Liver (tissue), 3 donors: ENCODE results near the gene DDB1.

ENCODE experiments used
- FOXA1 ChIP-seq: IDR thresholded peaks from 2 replicates; pipeline ENCODE4 v1.6.1; 2016; ENCODE audit warnings: antibody characterized with exemption
- SP1 ChIP-seq: IDR thresholded peaks from 2 replicates; pipeline ENCODE4 v1.6.1; 2018; ENCODE audit warnings: antibody characterized with exemption, mild to moderate bottlenecking
- TF ChIP-seq, protein P1 (sequence below): fragments of 150-350 bp; IDR thresholded peaks from 2 replicates; pipeline ENCODE4 v1.5.1; 2017; ENCODE audit warnings: improper control_type of control experiment, low read depth, low read length; ENCODE audit not compliant: missing input control
- TF ChIP-seq, protein P2 (sequence below): IDR thresholded peaks from 2 replicates; pipeline ENCODE4 v1.6.1; 2016; ENCODE audit warnings: antibody characterized with exemption
- TF ChIP-seq, protein P3 (sequence below): IDR thresholded peaks from 2 replicates; pipeline ENCODE4 v1.6.1; 2016; ENCODE audit warnings: antibody characterized with exemption
- donor health status: healthy.
- donor health status: healthy.

DNA sequence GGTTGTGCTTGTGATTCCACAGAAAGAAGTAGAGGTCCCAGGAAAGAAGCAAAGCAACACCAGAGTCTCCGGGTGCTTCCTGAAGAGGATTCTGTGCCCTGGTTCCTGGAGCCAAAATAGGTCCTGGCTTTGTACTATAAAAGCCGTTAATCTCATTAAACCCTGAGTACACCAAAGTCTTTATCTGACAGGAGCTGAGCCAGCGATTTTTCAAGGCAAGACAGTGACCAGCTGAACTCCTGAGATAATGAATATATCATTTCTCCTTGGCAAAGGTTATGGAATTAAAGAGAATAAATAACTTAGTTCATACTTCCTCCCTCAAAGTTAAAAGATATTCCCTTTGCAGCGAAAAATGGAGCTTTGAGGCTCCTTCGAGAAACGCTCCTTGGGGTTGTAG is 34.5 kb upstream of the DDB1 start:
- TF ChIP-seq, protein P1, sequence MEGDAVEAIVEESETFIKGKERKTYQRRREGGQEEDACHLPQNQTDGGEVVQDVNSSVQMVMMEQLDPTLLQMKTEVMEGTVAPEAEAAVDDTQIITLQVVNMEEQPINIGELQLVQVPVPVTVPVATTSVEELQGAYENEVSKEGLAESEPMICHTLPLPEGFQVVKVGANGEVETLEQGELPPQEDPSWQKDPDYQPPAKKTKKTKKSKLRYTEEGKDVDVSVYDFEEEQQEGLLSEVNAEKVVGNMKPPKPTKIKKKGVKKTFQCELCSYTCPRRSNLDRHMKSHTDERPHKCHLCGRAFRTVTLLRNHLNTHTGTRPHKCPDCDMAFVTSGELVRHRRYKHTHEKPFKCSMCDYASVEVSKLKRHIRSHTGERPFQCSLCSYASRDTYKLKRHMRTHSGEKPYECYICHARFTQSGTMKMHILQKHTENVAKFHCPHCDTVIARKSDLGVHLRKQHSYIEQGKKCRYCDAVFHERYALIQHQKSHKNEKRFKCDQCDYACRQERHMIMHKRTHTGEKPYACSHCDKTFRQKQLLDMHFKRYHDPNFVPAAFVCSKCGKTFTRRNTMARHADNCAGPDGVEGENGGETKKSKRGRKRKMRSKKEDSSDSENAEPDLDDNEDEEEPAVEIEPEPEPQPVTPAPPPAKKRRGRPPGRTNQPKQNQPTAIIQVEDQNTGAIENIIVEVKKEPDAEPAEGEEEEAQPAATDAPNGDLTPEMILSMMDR: no peak
- TF ChIP-seq, protein P2, sequence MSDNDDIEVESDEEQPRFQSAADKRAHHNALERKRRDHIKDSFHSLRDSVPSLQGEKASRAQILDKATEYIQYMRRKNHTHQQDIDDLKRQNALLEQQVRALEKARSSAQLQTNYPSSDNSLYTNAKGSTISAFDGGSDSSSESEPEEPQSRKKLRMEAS: no peak
- TF ChIP-seq FOXA1 (no peak), SP1 (no peak)
- TF ChIP-seq, protein P3, sequence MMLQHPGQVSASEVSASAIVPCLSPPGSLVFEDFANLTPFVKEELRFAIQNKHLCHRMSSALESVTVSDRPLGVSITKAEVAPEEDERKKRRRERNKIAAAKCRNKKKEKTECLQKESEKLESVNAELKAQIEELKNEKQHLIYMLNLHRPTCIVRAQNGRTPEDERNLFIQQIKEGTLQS: no peak
